SW 1271 (cell line): ENCODE results near the gene MKNK1.

Experiments used
- DNase-seq, 2 experiments: peaks; one replicate each; lab custom pipeline; 2025; lab: John Stamatoyannopoulos, UW

The MKNK1 gene

GRCh38 chr1:46595127-46595526 lies 8.9 kb downstream of the MKNK1 start:
- DNase-seq: no peak

- no peak for DNase-seq
Measured at GRCh38 chr1:46594063-46594462, 10.0 kb downstream of the MKNK1 start.

GRCh38 chr1:46592823-46593222 lies 11.2 kb downstream of the MKNK1 start:
- no peak for DNase-seq

- no peak for DNase-seq
Measured at GRCh38 chr1:46589529-46589928, 14.5 kb downstream of the MKNK1 start.

GRCh38 chr1:46587069-46587468 lies 17.0 kb downstream of the MKNK1 start:
- DNase-seq: no peak

- DNase-seq: no peak
Measured at GRCh38 chr1:46585312-46585938, 18.6 kb downstream of the MKNK1 start.

- no peak for DNase-seq
Measured at GRCh38 chr1:46583494-46583893, 20.6 kb downstream of the MKNK1 start.

GRCh38 chr1:46582972-46583371 lies 21.1 kb downstream of the MKNK1 start:
- no peak for DNase-seq

GRCh38 chr1:46581681-46582455 lies 22.2 kb downstream of the MKNK1 start:
- no peak for DNase-seq

- no peak for DNase-seq
Measured at GRCh38 chr1:46580140-46580903, 23.7 kb downstream of the MKNK1 start.

GRCh38 chr1:46577671-46578070 lies 26.4 kb downstream of the MKNK1 start:
- no peak for DNase-seq

GRCh38 chr1:46576596-46576995 lies 27.5 kb downstream of the MKNK1 start:
- DNase-seq: no peak

GRCh38 chr1:46575778-46576177 lies 28.3 kb downstream of the MKNK1 start:
- DNase-seq: no peak

- no peak for DNase-seq
Measured at GRCh38 chr1:46575300-46575699, 28.8 kb downstream of the MKNK1 start.

- DNase-seq: no peak
Measured at GRCh38 chr1:46571691-46572225, 32.3 kb downstream of the MKNK1 start.

GRCh38 chr1:46569884-46570725 lies 34.0 kb downstream of the MKNK1 start:
- no peak for DNase-seq

GRCh38 chr1:46569116-46569515 lies 35.0 kb downstream of the MKNK1 start:
- no peak for DNase-seq

GRCh38 chr1:46568461-46568891 lies 35.6 kb downstream of the MKNK1 start:
- no peak for DNase-seq

- no peak for DNase-seq
Measured at GRCh38 chr1:46563341-46563740, 40.7 kb downstream of the MKNK1 start.

- no peak for DNase-seq
Measured at GRCh38 chr1:46562498-46562897, 41.6 kb downstream of the MKNK1 start.

GRCh38 chr1:46558966-46559365 lies 45.1 kb downstream of the MKNK1 start:
- DNase-seq: no peak
